Esophagus (tissue), 2 donors: ENCODE results near the gene MAPK12. TPM values are rescaled to one million over a fixed set of nuclear protein-coding genes. Genes with fewer than 3 reads are reported as not detected.

Source experiments
- H3K27ac ChIP-seq, 2 donors: one replicate each; pipeline ENCODE4 v1.5.1; 2013; ENCODE audit warnings: low read depth in 2 of 2, mild to moderate bottlenecking in 2 of 2, inconsistent platforms in 1 of 2, low read length in 1 of 2, moderate library complexity in 1 of 2
- H3K27me3 ChIP-seq, 2 donors: one replicate each; pipeline ENCODE4 v1.6.1; 2013; ENCODE audit warnings: low read length in 2 of 2, control low read depth in 1 of 2, mild to moderate bottlenecking in 1 of 2; ENCODE audit not compliant: insufficient read depth in 2 of 2, control insufficient read depth in 1 of 2
- H3K36me3 ChIP-seq, 2 donors: one replicate each; pipeline ENCODE4 v1.6.1; 2013; ENCODE audit warnings: low read length in 1 of 2; ENCODE audit not compliant: control insufficient read depth in 2 of 2, insufficient read depth in 2 of 2
- H3K4me1 ChIP-seq, 2 donors: one replicate each; pipeline ENCODE4 v1.6.1; 2013; ENCODE audit warnings: low read length in 1 of 2; ENCODE audit not compliant: control insufficient read depth in 2 of 2, insufficient read depth in 2 of 2
- H3K4me3 ChIP-seq, 2 donors: one replicate each; pipeline ENCODE4 v1.5.1; 2013; ENCODE audit warnings: low read length in 2 of 2, mild to moderate bottlenecking in 2 of 2, low read depth in 1 of 2, moderate library complexity in 1 of 2
- H3K9me3 ChIP-seq, 2 donors: one replicate each; pipeline ENCODE4 v1.6.1; 2013; ENCODE audit warnings: mild to moderate bottlenecking in 2 of 2, low read depth in 1 of 2, low read length in 1 of 2, moderate library complexity in 1 of 2; ENCODE audit not compliant: control insufficient read depth in 2 of 2, insufficient read depth in 1 of 2
- WGBS, 2 donors: extraction: QIAGEN DNeasy Blood & Tissue Kit; methylation state at CpG; one replicate each; pipeline ENCODE4 v1.1.7; 2013; 5-methylcytosine and 5-hydroxymethylcytosine counted together
- polyA plus RNA-seq, 2 donors: library from polyadenylated mRNA; stranded (reverse); fragments of 200-250 nt; gene quantifications; one replicate each; pipeline ENCODE4 v1.2.3, GENCODE V29; 2013
- donor health status: healthy with polysubstance abuse.
- donor health status: Bipolar disorder and iron deficiency.

MAPK12 gene
- polyA plus RNA-seq, 2 donors, result 3.0 to 3.4 TPM

DNA sequence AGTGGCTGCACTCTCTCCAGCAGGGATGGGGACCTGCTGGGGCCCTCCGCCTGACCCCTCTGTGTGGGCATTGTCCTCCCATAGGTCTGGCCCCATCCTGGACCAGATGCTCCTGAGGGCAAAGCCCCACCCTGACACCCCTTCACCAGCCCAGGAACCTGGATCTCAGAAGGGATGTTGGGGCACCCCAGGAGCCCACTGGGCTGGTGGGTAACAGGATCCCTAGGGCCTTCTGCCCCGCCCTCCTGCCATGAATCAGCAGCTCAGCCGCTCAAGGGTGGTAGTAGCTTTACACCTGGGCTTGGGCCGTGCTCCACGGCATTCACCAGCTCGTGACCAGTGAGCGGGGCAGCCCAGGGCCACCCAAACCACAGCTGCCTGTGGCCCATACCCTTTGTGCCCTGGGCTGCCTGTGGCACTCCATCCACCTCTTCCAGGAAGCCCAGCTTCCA is 1.0 kb upstream of the MAPK12 start:
- WGBS, 2 donors, result 46 to 50% methylated on average over 7 of the region's 7 CpGs
- no peak overlapping the region for H3K27ac ChIP-seq
- H3K36me3 ChIP-seq, result peaks cover 0 to under 1% of the 10 kb centered on the region in 2 donors
- H3K27me3 ChIP-seq, result peaks cover 0 to 3% of the 10 kb centered on the region in 2 donors
- no peaks in the 10 kb centered on the region for H3K9me3 ChIP-seq
- H3K4me1 ChIP-seq, result peaks cover 2 to 8% of the 10 kb centered on the region in 2 donors
- no peak overlapping the region for H3K4me3 ChIP-seq

GRCh38 chr22:50260801-50261614 is 475 bp downstream of the MAPK12 start:
- peaks cover 0 to 4% of the 10 kb centered on the region in 2 donors for H3K36me3 ChIP-seq
- H3K27me3 ChIP-seq, result peaks cover 0 to 3% of the 10 kb centered on the region in 2 donors
- peak overlapping the region; percentile 41 to 46 for H3K4me3 ChIP-seq
- H3K27ac ChIP-seq, result peak overlapping the region in 1 of 2 donors; percentile 21
- peaks cover 2 to 4% of the 10 kb centered on the region in 2 donors for H3K4me1 ChIP-seq
- H3K9me3 ChIP-seq, result no peaks in the 10 kb centered on the region
- 1 to 2% methylated on average over 49 to 92 of the region's 92 CpGs for WGBS, 2 donors

DNA sequence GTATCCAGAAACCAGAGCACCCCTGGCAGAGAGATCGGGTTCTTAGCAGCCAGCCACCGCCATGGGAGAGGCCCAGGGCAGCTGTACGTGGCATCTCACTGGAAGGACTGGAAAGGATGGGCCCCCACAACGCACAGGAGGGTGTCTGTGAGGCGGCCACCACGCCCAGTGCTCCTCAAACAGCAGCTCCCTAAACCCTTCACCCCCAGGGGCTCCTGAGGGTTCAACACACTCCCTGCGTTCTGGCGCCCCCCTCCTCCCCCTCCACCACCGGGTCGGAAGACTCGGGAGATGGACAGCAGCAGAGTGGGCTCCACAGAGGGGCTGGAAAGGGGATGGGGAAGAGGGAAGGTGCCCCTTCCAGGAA is 1.1 kb downstream of the MAPK12 start:
- WGBS, 2 donors, result 23 to 26% methylated on average over 11 of the region's 11 CpGs
- peaks cover 0 to 3% of the 10 kb centered on the region in 2 donors for H3K27me3 ChIP-seq
- H3K4me1 ChIP-seq, result peaks cover 2 to 4% of the 10 kb centered on the region in 2 donors
- H3K4me3 ChIP-seq, result peak overlapping the region; percentile 9 to 46
- peaks cover 0 to 4% of the 10 kb centered on the region in 2 donors for H3K36me3 ChIP-seq
- H3K27ac ChIP-seq, result peak overlapping the region in 1 of 2 donors; percentile 21
- no peaks in the 10 kb centered on the region for H3K9me3 ChIP-seq

GRCh38 chr22:50259302-50259701 is 2.2 kb downstream of the MAPK12 start:
- WGBS, 2 donors, result 88 to 91% methylated on average over 14 to 15 of the region's 15 CpGs
- H3K27ac ChIP-seq, result no peak overlapping the region
- H3K36me3 ChIP-seq, result peaks cover 0 to 4% of the 10 kb centered on the region in 2 donors
- peaks cover 2 to 4% of the 10 kb centered on the region in 2 donors for H3K4me1 ChIP-seq
- no peaks in the 10 kb centered on the region for H3K9me3 ChIP-seq
- H3K4me3 ChIP-seq, result no peak overlapping the region
- peaks cover 0 to 3% of the 10 kb centered on the region in 2 donors for H3K27me3 ChIP-seq

DNA sequence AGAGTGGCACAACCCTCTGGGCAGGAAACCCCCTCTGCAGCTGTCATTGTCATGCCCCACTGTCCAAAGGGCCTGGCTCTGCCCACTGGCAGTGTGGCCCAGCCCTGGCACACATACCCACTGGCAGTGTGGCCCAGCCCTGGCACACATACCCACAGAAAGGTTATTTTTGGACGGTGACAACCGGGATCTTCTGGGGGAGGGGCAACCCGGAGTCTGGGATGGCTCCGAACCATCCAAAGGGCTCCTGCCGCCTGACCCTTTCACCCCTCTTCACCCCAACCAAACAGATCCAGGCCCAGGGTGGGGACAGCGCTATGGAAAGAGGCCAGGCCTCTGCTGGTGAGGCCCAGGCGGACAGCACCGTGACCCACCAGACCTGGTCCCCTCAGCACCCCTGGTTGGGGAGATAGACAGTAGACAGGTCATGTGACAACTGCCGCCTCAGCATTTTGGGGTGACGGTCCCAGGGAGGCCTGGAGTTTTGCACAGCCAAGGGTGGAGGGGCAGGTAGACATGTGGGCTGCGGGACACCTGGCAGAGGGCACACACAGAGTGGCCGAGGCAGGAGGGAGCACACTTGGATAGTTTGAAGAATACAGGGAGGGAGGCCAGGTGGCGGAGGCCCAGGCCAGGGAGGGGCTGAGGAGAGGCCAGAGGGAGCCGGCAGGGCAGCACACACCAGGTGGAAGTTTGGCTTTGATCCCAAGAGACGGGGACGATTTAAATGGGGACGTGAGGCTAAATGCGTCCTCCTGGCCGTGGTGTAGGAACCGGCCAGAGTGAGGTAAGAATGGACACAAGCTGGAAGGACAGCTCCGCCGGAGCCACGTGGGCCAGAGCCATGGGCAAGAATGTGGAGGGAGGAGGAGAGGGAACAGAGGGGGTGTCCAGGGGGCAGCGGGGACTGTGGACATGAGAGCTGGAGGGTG is 2.9 kb downstream of the MAPK12 start:
- peaks cover 0 to 4% of the 10 kb centered on the region in 2 donors for H3K36me3 ChIP-seq
- H3K27me3 ChIP-seq, result peaks cover 0 to 3% of the 10 kb centered on the region in 2 donors
- H3K4me3 ChIP-seq, result no peak overlapping the region
- 68 to 76% methylated on average over 24 of the region's 24 CpGs for WGBS, 2 donors
- H3K9me3 ChIP-seq, result no peaks in the 10 kb centered on the region
- no peak overlapping the region for H3K27ac ChIP-seq
- peaks cover 2 to 7% of the 10 kb centered on the region in 2 donors for H3K4me1 ChIP-seq

- H3K36me3 ChIP-seq, result peaks cover 0 to 4% of the 10 kb centered on the region in 2 donors
- H3K9me3 ChIP-seq, result no peaks in the 10 kb centered on the region
- H3K27me3 ChIP-seq, result peaks cover 0 to 3% of the 10 kb centered on the region in 2 donors
- H3K27ac ChIP-seq, result no peak overlapping the region
- no peak overlapping the region for H3K4me3 ChIP-seq
- H3K4me1 ChIP-seq, result peaks cover 2 to 7% of the 10 kb centered on the region in 2 donors
- WGBS, 2 donors, result 68 to 72% methylated on average over 30 to 31 of the region's 31 CpGs
Measured at GRCh38 chr22:50257451-50258360, 3.8 kb downstream of the MAPK12 start.

- H3K27ac ChIP-seq, result no peak overlapping the region
- WGBS, 2 donors, result 61 to 71% methylated on average over 16 of the region's 16 CpGs
- H3K9me3 ChIP-seq, result no peaks in the 10 kb centered on the region
- H3K27me3 ChIP-seq, result peaks cover 0 to 3% of the 10 kb centered on the region in 2 donors
- H3K4me1 ChIP-seq, result peaks cover 2 to 8% of the 10 kb centered on the region in 2 donors
- H3K36me3 ChIP-seq, result peaks cover 0 to 4% of the 10 kb centered on the region in 2 donors
- no peak overlapping the region for H3K4me3 ChIP-seq
Measured at GRCh38 chr22:50257041-50257440, 4.4 kb downstream of the MAPK12 start.

DNA sequence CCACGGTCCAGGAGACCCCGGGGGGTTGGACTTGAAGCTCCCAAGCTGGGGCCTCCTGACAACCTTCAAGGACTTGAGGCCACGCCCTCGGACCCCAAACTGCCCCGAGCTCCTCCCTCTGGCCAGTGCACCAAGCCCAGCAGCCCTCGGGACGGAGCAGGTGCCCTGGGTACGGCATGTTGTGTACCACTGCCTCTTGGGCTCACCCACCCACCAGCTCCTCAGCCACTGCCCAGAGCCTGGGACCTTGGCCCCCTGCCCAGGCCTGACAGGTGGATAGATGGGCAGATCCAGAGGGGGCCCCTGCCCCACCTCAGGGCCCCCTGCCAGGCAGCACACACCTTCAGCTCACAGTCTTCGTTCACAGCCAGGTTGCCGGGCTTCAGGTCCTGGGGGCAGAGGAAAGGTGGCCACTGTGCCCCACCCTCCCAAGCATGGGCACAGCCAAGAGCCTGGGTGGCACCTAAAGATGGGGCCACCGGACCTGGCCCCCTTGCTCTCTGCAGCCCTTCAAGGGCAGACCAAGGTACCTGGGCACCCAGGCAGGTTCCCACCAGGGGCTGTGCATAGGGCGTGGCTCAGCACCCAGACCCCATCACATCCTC is 5.1 kb downstream of the MAPK12 start:
- Histone ChIP-seq H3K4me1 (peaks cover 2 to 15% of the 10 kb centered on the region in 2 donors), H3K36me3 (peaks cover 0 to 4% of the 10 kb centered on the region in 2 donors), H3K9me3 (peaks cover 0 to 2% of the 10 kb centered on the region in 2 donors), H3K4me3 (no peak overlapping the region), H3K27ac (no peak overlapping the region), H3K27me3 (peaks cover 0 to 3% of the 10 kb centered on the region in 2 donors)
- WGBS, 2 donors, result 67 to 74% methylated on average over 12 of the region's 12 CpGs
